GM12878 (cell line): ENCODE results near the gene MSH4. TPM values are rescaled to one million over a fixed set of nuclear protein-coding genes. Genes with fewer than 3 reads are reported as not detected.

Experiments
- ATAC-seq: fragments of 200-7000 bp; cut with Tn5 transposase; 3 replicates; pipeline ENCODE4 v1.9.1; 2020; ENCODE audit warnings: mild to moderate bottlenecking, moderate library complexity
- BruUV-seq: library from RNA; stranded (reverse); fragments of 400-500 nt; replicated peaks from 2 replicates; lab custom pipeline; 2021; lab: Mats Ljungman, UMichigan
- CTCF ChIA-PET: fragments of 300-600 bp; sonication (Branson Sonifier 250); formaldehyde crosslinking; extraction: SDS; loops from one replicate; lab custom pipeline; 2021; ENCODE audit warnings: inconsistent platforms; lab: Yijun Ruan, JAX
- POLR2A ChIA-PET: fragments of 350-600 bp; formaldehyde crosslinking; extraction: SDS; loops from one replicate; lab custom pipeline; 2021; ENCODE audit warnings: inconsistent platforms; lab: Charles Lee
- RAD21 ChIA-PET: fragments of 300-600 bp; sonication (Branson Sonifier 250); formaldehyde crosslinking; loops from one replicate; lab custom pipeline; 2023; ENCODE audit warnings: antibody characterized with exemption; ENCODE audit not compliant: unreplicated experiment; lab: Charles Lee
- SMC1A ChIA-PET: fragments of 300-600 bp; sonication (Branson Sonifier 250); formaldehyde crosslinking; loops from one replicate; lab custom pipeline; 2023; ENCODE audit not compliant: unreplicated experiment, uncharacterized antibody; lab: Charles Lee
- DNase-seq: peaks from one replicate; pipeline ENCODE4 v3.0.0-alpha.2; 2011; ENCODE audit warnings: low read depth, low spot score
- FAIRE-seq: peaks from 3 replicates; lab custom pipeline; 2011; peaks lifted over from hg19 to GRCh38; lab: Jason Lieb, UNC
- H2AFZ ChIP-seq: 2 replicates; pipeline ENCODE4 v1.6.0; 2011; ENCODE audit warnings: low read depth, low read length, control low read depth; ENCODE audit not compliant: control insufficient read depth
- H3K27ac ChIP-seq: 2 replicates; pipeline ENCODE4 v1.5.1; 2011; ENCODE audit warnings: control low read depth; ENCODE audit not compliant: control insufficient read depth, insufficient read depth
- H3K27me3 ChIP-seq, 2 experiments: replicated peaks in 1 of 2; 2 replicates each; pipeline versions ENCODE4 v1.6.0 to v1.6.1; 2011; ENCODE audit warnings: low read length in 1 of 2; ENCODE audit not compliant: control insufficient read depth in 2 of 2, insufficient read depth in 2 of 2
- H3K36me3 ChIP-seq, 2 experiments: 2 replicates each; pipeline ENCODE4 v1.5.1; 2011; ENCODE audit warnings: low read length in 1 of 2; ENCODE audit not compliant: control insufficient read depth in 2 of 2, insufficient read depth in 2 of 2
- H3K4me1 ChIP-seq: 2 replicates; pipeline ENCODE4 v1.6.1; 2011; ENCODE audit warnings: mild to moderate bottlenecking, low read length, moderate library complexity, mixed read lengths; ENCODE audit not compliant: control insufficient read depth, insufficient read depth
- H3K4me2 ChIP-seq: 2 replicates; pipeline ENCODE4 v1.6.0; 2011; ENCODE audit warnings: control low read depth; ENCODE audit not compliant: control insufficient read depth, insufficient read depth
- H3K4me3 ChIP-seq: fragments of 200-600 bp; sonication (generic); 2 replicates; pipeline ENCODE4 v1.5.1; 2016
- H3K79me2 ChIP-seq: 2 replicates; pipeline ENCODE4 v1.6.0; 2011; ENCODE audit warnings: low read length; ENCODE audit not compliant: control insufficient read depth, insufficient read depth
- H3K9ac ChIP-seq: 2 replicates; pipeline ENCODE4 v1.8.0; 2011; ENCODE audit warnings: low read length, control low read depth, mixed read lengths; ENCODE audit not compliant: control insufficient read depth, insufficient read depth
- H3K9me3 ChIP-seq: replicated peaks from 3 replicates; pipeline ENCODE4 v1.5.1; 2011; ENCODE audit warnings: mild to moderate bottlenecking, low read length; ENCODE audit not compliant: control insufficient read depth, insufficient read depth
- H4K20me1 ChIP-seq: 2 replicates; pipeline ENCODE4 v1.6.0; 2011; ENCODE audit not compliant: control insufficient read depth, insufficient read depth
- ASH2L ChIP-seq: fragments of 300-600, 200-600 bp; sonication (generic); IDR thresholded peaks from 2 replicates; pipeline ENCODE4 v1.6.1; 2017; ENCODE audit warnings: low read depth, mild to moderate bottlenecking, borderline replicate concordance
- WGBS: methylation state at CpG from one replicate; pipeline ENCODE4 v1.1.6; 2016; ENCODE audit warnings: low lambda C conversion rate; ENCODE audit not compliant: insufficient replicate concordance, insufficient coverage; ENCODE audit errors: missing lambda C conversion rate; 5-methylcytosine and 5-hydroxymethylcytosine counted together
- in situ Hi-C: fragments of 300-500 bp; cut with MboI; formaldehyde crosslinking; loops from 9 replicates; pipeline ENCODE4 v1.14.3; 2018; ENCODE audit warnings: mixed read lengths
- intact Hi-C: fragments of 100-400 bp; cut with micrococcal nuclease; formaldehyde crosslinking; loops from one replicate; pipeline ENCODE4 v1.14.2; 2022; ENCODE audit not compliant: unreplicated experiment
- polyA plus RNA-seq, 11 experiments: library from polyadenylated mRNA; depleted of rRNA in 4 of 11; unstranded in 6 of 11; stranded (reverse) in 5 of 11; fragments of >200 nt; fragmentation: Nextera tagmentation in 4 of 11; fragmentation: Illumina TruSeq in 1 of 11; extraction: Ambion mirVana in 4 of 11; extraction: Trizol in 1 of 11; gene quantifications; 1 replicate in 1 of 11; 2 replicates in 10 of 11; pipeline versions ENCODE4 v1.2.1 to v1.2.3, GENCODE V29; 2011 to 2016; ENCODE audit warnings: inconsistent platforms in 2 of 11, missing spikeins in 2 of 11, low read depth in 1 of 11
- total RNA-seq, 4 experiments: library from RNA; depleted of rRNA in 3 of 4; stranded (reverse); fragments of >200 nt in 3 of 4; fragmentation: Illumina TruSeq in 1 of 4; extraction: Trizol in 1 of 4; gene quantifications; 2 replicates each; pipeline versions ENCODE4 v1.2.1 to v1.2.3, GENCODE V29; 2013 to 2021
- TF ChIP-seq, protein P1 (sequence below): fragments of 450-650 bp; IDR thresholded peaks from 2 replicates; pipeline ENCODE4 v1.6.1; 2018; ENCODE audit warnings: mild to moderate bottlenecking, low read depth, moderate library complexity; ENCODE audit not compliant: partially characterized antibody

The MSH4 gene
- total and polyA plus RNA-seq, 10 of the 15 experiments (the other 5 are each of a cell fraction or from before 2014, with no cell fraction given): 0.04 to 0.34 (median 0.09) TPM; not detected in 3

DNA sequence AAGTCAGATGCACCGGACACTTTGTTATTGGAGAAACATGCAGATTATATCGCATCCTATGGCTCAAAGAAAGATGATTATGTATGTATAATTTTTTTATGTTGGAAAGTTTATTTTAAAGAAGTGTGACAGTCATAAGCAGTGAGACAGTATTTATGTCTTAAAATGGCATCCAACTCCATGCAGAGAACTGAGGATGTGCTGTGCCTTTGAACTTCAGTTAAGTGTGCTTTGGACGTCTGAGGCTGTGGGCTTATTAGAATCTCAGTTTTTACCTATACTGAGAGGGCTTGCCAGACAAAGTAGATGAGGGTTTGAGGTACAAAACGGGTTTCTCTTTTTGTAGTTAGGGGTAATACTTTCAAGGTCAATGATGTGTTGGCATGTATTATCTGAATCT, 9.2 kb upstream of the MSH4 start:
- Histone ChIP-seq H3K4me1 (peaks cover 2% of the 10 kb centered on the region; the same call in 1 of the 2 replicates), H3K4me3 (peak overlapping the region; percentile 80), H3K79me2 (peaks cover 75% of the 10 kb centered on the region), H3K27me3 (no peaks in the 10 kb centered on the region), H3K27ac (peak overlapping the region; percentile 98), H3K9ac (peak overlapping the region; percentile 93), H3K9me3 (no peaks in the 10 kb centered on the region), H2AFZ (no peak overlapping the region), H3K4me2 (peak overlapping the region; percentile 84), H3K36me3 (peaks cover 2 to 19% of the 10 kb centered on the region in 2 experiments; a peak in 3 of 4 replicates), H4K20me1 (peaks cover 6% of the 10 kb centered on the region; the same call in 1 of the 2 replicates)
- DNase-seq (no peak), ATAC-seq (no peak), FAIRE-seq (no peak)
- in situ Hi-C loops (loop anchor here (5.0 kb wide), 2 partner anchors 60 to 200 kb away; no protein-coding TSS in a partner anchor), intact Hi-C loops (loop anchor here (10.0 kb wide), 1 partner anchor 197 kb away; no protein-coding TSS in a partner anchor)
- 0 out of 2 replicates have a peak, but pooled peaks have one; percentile 23 for TF ChIP-seq ASH2L
- TF ChIP-seq, protein P1, sequence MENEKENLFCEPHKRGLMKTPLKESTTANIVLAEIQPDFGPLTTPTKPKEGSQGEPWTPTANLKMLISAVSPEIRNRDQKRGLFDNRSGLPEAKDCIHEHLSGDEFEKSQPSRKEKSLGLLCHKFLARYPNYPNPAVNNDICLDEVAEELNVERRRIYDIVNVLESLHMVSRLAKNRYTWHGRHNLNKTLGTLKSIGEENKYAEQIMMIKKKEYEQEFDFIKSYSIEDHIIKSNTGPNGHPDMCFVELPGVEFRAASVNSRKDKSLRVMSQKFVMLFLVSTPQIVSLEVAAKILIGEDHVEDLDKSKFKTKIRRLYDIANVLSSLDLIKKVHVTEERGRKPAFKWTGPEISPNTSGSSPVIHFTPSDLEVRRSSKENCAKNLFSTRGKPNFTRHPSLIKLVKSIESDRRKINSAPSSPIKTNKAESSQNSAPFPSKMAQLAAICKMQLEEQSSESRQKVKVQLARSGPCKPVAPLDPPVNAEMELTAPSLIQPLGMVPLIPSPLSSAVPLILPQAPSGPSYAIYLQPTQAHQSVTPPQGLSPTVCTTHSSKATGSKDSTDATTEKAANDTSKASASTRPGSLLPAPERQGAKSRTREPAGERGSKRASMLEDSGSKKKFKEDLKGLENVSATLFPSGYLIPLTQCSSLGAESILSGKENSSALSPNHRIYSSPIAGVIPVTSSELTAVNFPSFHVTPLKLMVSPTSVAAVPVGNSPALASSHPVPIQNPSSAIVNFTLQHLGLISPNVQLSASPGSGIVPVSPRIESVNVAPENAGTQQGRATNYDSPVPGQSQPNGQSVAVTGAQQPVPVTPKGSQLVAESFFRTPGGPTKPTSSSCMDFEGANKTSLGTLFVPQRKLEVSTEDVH: no peak
- ChIA-PET SMC1A (interaction anchor here (1.2 kb wide), 1 partner anchor 64 kb away, joined by 8 read pairs; no protein-coding TSS in a partner anchor), POLR2A (interaction anchor here (3.3 kb wide), 1 partner anchor 60 kb away, joined by 44 read pairs; no protein-coding TSS in a partner anchor), RAD21 (no interaction called here), CTCF (interaction anchor here (0.7 to 1.5 kb wide), 2 partner anchors 9 to 62 kb away, joined by 3 to 9 read pairs; partner anchors contain the start of gene MSH4)
- BruUV-seq: no TSS peak
- 0% methylated on average over 4 of the region's 4 CpGs for WGBS
